ENCODE data around the gene CA5B. TPM values are rescaled to one million over a fixed set of nuclear protein-coding genes. Genes with fewer than 3 reads are reported as not detected.

Gene CA5B
- total and polyA plus RNA-seq, 2 donors (not counting 3 experiments of a cell fraction or from before 2014, with no cell fraction given), result 2.3 to 5.6 TPM

- peak; percentile 55 for FAIRE-seq
- no peaks in the 10 kb centered on the region for H3K36me3 ChIP-seq (ENCODE audit: control insufficient read depth in 2 of 2, extremely low read depth in 1 of 2, insufficient read depth in 2 of 2, low read length in 2 of 2)
Observed at GRCh38 chrX:15781961-15782699, 44.1 kb downstream of the CA5B start.

More at GRCh38 chrX:15781961-15782699, 44.1 kb downstream of the CA5B start:
- Histone ChIP-seq H3K79me2 (ENCODE audit: control insufficient read depth, insufficient read depth, low read length) (no peaks in the 10 kb centered on the region), H2AFZ (ENCODE audit: low read depth, low read length) (no peak overlapping the region), H3K4me3 (replicated peaks in 1 of 3; ENCODE audit: insufficient read depth in 1 of 3, low read depth in 1 of 3, low read length in 3 of 3) (no peak overlapping the region), H3K9me1 (replicated peaks; ENCODE audit: control insufficient read depth, extremely low read depth, insufficient read depth, low read length) (no peaks in the 10 kb centered on the region), H3K9ac (replicated peaks; ENCODE audit: extremely low read depth, insufficient read depth, low read length) (no peak overlapping the region), H3K9me3 (replicated peaks; ENCODE audit: control insufficient read depth, insufficient read depth, low read length) (no peaks in the 10 kb centered on the region), H3K4me1 (ENCODE audit: control insufficient read depth, extremely low read depth, insufficient read depth, low read length) (no peaks in the 10 kb centered on the region), H4K20me1 (replicated peaks; ENCODE audit: control insufficient read depth, extremely low read depth, insufficient read depth, low read length) (no peaks in the 10 kb centered on the region), H3K4me2 (ENCODE audit: insufficient read depth, low read length) (no peak overlapping the region), H3K27ac (ENCODE audit: insufficient read depth, low read depth, low read length) (no peak overlapping the region), H3K27me3 (ENCODE audit: control insufficient read depth in 2 of 2, insufficient read depth in 2 of 2, low read length in 2 of 2) (no peaks in the 10 kb centered on the region)
- DNase-seq (ENCODE audit: low read depth, low spot score), result no peak
- POLR2A ChIA-PET, result no interaction called here
- BruUV-seq (replicated peaks), result no TSS peak
- CTCF ChIA-PET, result interaction anchor here (0.7 kb wide), 1 partner anchor 9 kb away, joined by 3 read pairs; no protein-coding TSS in a partner anchor
- dilution Hi-C loops (cut with MboI; ENCODE audit: extremely low pct_ligation_motif_present, low sequenced_read_pairs) (no loop called here), intact Hi-C loops (cut with micrococcal nuclease) (no loop called here)
- TF ChIP-seq POLR2AphosphoS5 (IDR thresholded peaks at IDR 0.05; ENCODE audit: insufficient read depth, low read depth, low read length) (no peak), EZH2 (IDR thresholded peaks at IDR 0.05; ENCODE audit: borderline replicate concordance, low read depth, low read length, severe bottlenecking) (no peak), JUN (IDR thresholded peaks at IDR 0.05; ENCODE audit: borderline replicate concordance, insufficient read depth, insufficient read length, low read depth) (no peak), FOS (IDR thresholded peaks at IDR 0.05; ENCODE audit: borderline replicate concordance, insufficient read depth, low read length) (no peak), CTCF (IDR thresholded peaks at IDR 0.05; ENCODE audit: extremely low read depth in 1 of 2, insufficient read depth in 1 of 2, low read depth in 1 of 2, low read length in 2 of 2) (no peak), POLR2A (IDR thresholded peaks at IDR 0.05; ENCODE audit: low read depth, low read length) (no peak), GATA2 (IDR thresholded peaks at IDR 0.05; ENCODE audit: insufficient read depth, insufficient read length, low read depth, low read length) (no peak), MAX (IDR thresholded peaks at IDR 0.05; ENCODE audit: insufficient read depth, insufficient read length) (no peak), MYC (IDR thresholded peaks at IDR 0.05; ENCODE audit: low read depth, low read length) (no peak)

Data from endothelial cell of umbilical vein (primary cell).